Neural progenitor cell (in vitro differentiated cells): Measurements from ENCODE around the gene ZNF229.

Experiments used
- CTCF ChIP-seq: fragments of 200-600 bp; sonication (generic); IDR thresholded peaks from 2 replicates; pipeline ENCODE4 v1.5.1; 2017; ENCODE audit warnings: antibody characterized with exemption, mild to moderate bottlenecking
- EZH2 ChIP-seq: fragments of 200-600 bp; sonication (generic); IDR thresholded peaks from 2 replicates; pipeline ENCODE4 v1.6.1; 2017; ENCODE audit warnings: antibody characterized with exemption, mild to moderate bottlenecking, moderate library complexity
- EZH2phosphoT487 ChIP-seq: fragments of 200-600 bp; sonication (generic); IDR thresholded peaks from 2 replicates; pipeline ENCODE4 v1.6.1; 2017; ENCODE audit warnings: antibody characterized with exemption

GRCh38 chr19:44476559-44477408 is 28.5 kb upstream of the ZNF229 start:
- TF ChIP-seq EZH2 = no peak
- no peak for TF ChIP-seq CTCF
- TF ChIP-seq EZH2phosphoT487 = no peak
